AG09319 (cell line): ENCODE results near the gene PRKD2.

ENCODE experiments used
- DNase-seq: peaks from one replicate; pipeline ENCODE4 v3.0.0-alpha.2; 2010; ENCODE audit warnings: low read depth; ENCODE audit errors: extremely low read depth
- TF ChIP-seq, protein P1 (sequence below): IDR thresholded peaks from 2 replicates; pipeline ENCODE4 v1.5.1; 2011; ENCODE audit warnings: low read depth, mild to moderate bottlenecking, inconsistent platforms, low read length, moderate library complexity

PRKD2 gene

DNA sequence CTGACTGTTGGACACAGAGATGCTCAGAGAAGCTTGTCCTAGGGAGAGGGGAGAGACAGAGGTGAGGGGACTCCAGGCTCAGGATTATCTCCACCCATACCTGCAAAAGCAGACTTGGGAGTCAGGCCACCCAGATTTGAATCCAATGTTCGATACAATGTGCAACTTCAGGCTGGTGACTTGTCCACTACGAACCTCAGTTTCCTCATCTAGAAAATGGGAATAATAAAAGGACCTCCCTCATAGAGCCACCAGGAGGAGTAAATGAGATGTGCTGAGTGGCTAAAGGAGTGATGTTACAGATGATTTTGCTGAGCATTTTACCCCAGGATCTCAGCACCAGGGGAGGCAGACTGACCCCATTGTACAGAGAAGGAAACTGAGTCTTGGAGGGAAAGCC lies 25.0 kb downstream of the PRKD2 start:
- DNase-seq, result no peak
- TF ChIP-seq, protein P1, sequence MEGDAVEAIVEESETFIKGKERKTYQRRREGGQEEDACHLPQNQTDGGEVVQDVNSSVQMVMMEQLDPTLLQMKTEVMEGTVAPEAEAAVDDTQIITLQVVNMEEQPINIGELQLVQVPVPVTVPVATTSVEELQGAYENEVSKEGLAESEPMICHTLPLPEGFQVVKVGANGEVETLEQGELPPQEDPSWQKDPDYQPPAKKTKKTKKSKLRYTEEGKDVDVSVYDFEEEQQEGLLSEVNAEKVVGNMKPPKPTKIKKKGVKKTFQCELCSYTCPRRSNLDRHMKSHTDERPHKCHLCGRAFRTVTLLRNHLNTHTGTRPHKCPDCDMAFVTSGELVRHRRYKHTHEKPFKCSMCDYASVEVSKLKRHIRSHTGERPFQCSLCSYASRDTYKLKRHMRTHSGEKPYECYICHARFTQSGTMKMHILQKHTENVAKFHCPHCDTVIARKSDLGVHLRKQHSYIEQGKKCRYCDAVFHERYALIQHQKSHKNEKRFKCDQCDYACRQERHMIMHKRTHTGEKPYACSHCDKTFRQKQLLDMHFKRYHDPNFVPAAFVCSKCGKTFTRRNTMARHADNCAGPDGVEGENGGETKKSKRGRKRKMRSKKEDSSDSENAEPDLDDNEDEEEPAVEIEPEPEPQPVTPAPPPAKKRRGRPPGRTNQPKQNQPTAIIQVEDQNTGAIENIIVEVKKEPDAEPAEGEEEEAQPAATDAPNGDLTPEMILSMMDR, result no peak

DNA sequence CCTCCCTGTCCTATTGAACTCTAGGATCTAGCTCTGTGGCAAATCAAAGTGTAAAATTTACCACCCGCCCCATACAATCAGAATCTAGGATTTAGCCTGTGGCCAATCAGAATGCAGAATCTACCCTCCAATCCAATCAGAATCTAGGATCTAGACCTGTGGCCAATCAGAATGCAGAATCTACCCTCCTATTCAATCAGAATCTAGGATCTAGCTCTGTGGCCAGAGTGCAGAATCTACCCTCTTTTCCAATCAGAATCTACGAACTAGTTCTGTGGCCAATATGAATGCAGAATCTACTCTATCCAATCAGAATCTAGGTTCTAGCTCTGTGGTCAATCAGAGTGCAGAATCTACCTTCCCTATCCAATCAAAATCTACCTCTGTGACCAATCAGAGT lies 25.8 kb downstream of the PRKD2 start:
- DNase-seq, result no peak
- TF ChIP-seq, protein P1, result no peak

GRCh38 chr19:46689358-46689757 lies 27.6 kb downstream of the PRKD2 start:
- no peak for DNase-seq
- TF ChIP-seq, protein P1, result no peak

DNA sequence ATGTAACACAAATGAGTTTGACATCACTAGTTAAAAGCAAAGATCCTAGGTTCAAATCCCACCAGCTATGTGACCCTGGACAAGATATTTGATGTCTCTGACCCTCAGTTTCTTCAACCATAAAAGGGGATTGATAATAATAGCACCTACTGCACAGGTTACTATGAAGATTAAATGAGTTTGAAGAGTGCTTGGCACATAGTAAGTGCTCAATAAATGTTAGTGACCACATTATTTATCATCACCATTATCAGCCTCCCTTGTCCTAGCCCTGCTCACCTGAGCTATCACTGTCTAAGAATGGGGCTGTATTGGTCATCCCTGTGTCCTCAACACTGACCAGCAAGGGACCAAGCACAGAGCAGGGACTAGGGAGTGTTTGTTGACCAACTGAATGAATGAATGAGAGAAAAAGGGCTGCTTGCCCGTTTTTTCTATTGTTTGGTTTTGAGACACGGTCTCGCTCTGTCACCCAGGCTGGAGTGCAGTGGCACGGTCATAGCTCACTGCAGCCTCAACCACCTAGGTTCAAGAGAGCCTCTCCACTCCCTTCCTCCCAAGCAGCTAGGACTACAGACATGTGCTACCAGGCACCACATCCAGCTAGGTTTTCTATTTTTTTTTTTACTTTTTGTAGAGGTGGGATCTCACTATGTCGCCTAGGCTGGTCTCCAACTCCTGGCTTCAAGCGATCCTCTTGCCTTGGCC lies 29.3 kb downstream of the PRKD2 start:
- TF ChIP-seq, protein P1, result no peak
- no peak for DNase-seq

- no peak for DNase-seq
- TF ChIP-seq, protein P1, result no peak
Observed at GRCh38 chr19:46685189-46685588, 31.7 kb downstream of the PRKD2 start.

DNA sequence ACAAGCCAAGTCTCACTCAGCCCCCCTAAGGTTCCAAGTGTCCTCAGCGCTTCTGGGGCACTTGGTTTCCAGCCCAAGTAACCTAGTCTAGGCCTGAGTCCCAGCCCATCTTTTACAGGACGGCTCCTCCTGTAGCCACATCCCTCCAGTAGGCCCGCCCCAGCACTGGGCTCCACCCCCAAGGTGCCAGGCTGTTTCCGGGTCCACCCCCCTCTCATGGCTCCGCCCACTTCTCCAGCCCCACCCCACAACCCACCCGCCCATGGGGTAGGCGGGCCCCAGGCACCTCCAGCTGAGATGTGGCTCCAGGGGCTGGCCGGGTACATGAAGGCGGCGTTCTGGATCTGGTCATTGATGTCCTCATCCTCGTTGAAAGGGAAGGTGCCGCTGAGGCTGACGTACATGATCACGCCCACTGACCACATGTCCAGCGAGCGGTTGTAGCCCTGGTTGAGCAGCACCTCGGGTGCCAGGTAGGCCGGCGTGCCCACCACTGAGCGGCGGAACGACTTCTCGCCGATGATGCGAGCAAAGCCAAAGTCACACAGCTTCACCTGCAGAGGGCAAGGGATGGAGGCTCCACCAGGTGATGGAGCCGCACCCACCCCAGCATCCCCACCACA lies 38.7 kb downstream of the PRKD2 start:
- TF ChIP-seq, protein P1, result no peak
- no peak for DNase-seq

DNA sequence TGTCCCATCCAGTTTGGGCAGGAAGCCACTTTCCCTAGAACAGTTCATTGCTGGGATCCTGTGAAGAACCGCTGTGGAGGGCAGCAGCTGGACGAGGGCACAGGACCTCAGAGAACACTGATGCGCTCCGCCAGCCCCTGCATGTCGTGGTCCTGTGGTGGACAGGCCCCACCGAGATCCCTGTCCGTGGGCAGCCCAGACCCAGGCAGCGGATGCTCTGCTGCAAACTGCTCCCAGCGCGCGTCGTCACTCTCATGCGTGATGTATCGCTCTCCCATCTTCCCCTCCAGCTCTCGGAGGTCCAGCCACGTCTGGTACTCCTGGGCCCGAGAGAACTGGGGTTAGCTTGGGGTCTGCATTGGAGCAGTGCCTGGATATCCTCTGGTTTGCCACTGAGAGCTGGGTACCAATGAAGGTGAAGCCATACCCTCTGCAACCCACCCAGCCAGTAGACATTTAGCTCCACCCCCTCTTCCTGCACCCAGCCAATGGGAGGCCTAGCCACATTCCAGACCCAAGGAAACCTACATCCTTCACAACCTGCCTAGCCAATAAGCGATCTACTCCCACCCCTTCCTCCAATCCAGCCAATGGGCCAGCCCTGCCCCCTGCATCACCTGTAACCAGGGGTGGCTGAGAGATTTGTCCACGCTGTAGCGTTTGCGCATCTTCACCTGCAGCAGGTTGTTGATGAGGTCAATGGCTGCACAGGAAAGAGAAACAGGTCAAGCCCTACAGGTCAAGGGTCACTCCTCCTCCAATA lies 42.3 kb downstream of the PRKD2 start:
- DNase-seq, result no peak
- TF ChIP-seq, protein P1, result no peak
